Breast epithelium (tissue), 3 donors: ENCODE data around the gene HPS3.

Source experiments
- CTCF ChIP-seq, 3 donors: fragments of 450-650 bp; IDR thresholded peaks; one replicate each; pipeline ENCODE4 v1.5.1; 2016 to 2017; ENCODE audit warnings: antibody characterized with exemption in 3 of 3, mild to moderate bottlenecking in 3 of 3, moderate library complexity in 3 of 3
- POLR2A ChIP-seq: fragments of 450-650 bp; IDR thresholded peaks from one replicate; pipeline ENCODE4 v1.6.1; 2016; ENCODE audit warnings: antibody characterized with exemption, mild to moderate bottlenecking, moderate library complexity

GRCh38 chr3:149199474-149199873 lies 70.0 kb downstream of the HPS3 start:
- no peak for TF ChIP-seq CTCF (IDR thresholded peaks at IDR 0.05)
- TF ChIP-seq POLR2A: no peak
